NCI-H446 (cell line): ENCODE measurements around the gene GAD1.

ENCODE experiments used
- DNase-seq, 2 experiments: peaks; one replicate each; lab custom pipeline; 2025; lab: John Stamatoyannopoulos, UW

Gene GAD1

GRCh38 chr2:170845343-170845742 lies 28.7 kb downstream of the GAD1 start:
- no peak for DNase-seq

DNA sequence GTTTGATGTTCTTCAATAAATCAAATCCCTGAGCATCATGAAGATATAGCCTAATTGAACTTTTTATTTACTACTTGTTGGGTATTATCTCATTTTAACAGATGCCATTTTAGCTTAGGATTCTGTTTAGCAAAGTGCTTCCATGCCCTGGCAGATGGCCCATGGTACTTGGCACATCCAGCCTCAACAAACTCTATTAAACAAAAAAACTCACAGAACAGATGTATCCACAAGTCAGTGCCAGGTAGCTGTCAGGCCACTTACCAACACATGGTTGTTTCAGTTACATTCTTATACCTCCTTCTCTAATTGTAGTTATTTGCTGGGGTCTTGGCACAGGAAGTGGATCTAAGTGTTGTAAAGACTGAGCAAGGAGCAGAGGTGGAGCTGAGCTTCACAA lies 29.6 kb downstream of the GAD1 start:
- peak; percentile 37 to 82 for DNase-seq

- DNase-seq: no peak
These were observed 31.0 kb downstream of the GAD1 start for GRCh38 chr2:170847716-170848115.

- no peak for DNase-seq
These were observed 31.9 kb downstream of the GAD1 start for GRCh38 chr2:170848587-170848986.

GRCh38 chr2:170850251-170850650 lies 33.6 kb downstream of the GAD1 start:
- no peak for DNase-seq

DNA sequence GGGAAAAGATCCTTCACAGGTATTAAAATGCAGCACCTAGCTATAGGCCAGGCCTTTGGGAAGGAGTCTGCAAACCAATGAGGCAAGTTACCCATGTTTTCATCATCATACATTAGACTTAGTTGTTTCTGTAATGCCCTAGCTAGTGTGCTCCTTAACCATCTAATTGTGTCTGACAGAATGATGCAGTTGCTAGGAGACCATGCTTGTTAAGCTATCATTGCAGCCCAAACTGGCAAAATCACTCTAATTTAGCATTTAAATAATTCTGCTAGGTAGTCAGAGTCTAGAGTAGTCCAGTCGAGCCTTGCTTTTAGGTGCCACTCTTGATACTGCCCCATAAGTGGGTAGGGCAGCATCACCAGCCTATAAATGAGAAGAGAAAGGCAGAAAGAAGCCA lies 34.9 kb downstream of the GAD1 start:
- no peak for DNase-seq

- no peak for DNase-seq
These were observed 39.4 kb downstream of the GAD1 start for GRCh38 chr2:170856066-170856465.

DNA sequence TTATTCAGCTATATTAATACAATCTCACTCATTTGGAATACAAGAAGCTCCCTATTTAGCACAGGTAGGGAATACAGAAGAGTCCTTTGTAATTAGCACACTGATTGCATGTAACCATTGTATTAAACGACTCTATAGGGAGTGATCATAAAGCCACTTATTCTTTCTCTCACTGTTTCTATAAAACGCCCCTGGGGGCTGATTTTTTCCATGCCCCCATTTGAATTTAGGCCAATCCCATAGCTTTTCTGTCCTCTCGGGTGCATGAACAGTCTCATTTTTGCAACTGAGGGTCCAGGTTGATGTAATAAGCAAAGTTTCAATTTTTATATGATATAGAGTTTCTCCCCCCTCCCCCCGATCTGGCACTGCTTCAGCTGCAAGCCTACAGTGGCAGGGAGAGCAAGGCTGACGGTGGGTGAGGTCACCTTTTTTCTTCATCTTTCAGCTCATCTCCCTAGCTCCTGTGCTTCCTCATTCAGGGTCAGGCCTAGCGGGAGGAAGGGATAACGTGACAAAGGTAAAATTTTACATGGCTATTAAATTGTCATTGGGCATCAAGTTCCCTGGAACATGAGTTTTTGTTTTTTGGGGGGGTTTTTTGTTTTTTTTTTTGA lies 45.7 kb downstream of the GAD1 start:
- no peak for DNase-seq

GRCh38 chr2:170863087-170863486 lies 46.4 kb downstream of the GAD1 start:
- no peak for DNase-seq

DNA sequence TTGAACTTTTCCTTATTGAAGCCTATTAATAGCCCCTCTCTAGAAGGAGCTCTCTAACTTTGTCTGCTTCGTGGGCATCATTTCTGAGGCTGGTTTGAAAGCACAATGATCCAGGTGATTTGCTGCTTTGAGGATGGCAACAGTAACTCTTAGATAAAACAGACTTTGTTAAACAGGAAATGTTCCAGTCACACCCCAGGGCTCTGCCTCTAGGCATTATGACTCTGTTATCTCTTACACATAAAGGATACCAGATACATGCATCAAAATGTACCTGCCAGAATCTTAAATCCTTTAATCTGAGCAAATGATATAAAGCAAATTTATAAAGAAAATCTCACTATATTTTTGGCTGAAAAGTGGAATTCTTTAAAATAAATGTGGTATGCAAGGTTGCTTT lies 52.3 kb downstream of the GAD1 start:
- no peak for DNase-seq

- no peak for DNase-seq
These were observed 52.8 kb downstream of the GAD1 start for GRCh38 chr2:170869461-170869860.

GRCh38 chr2:170873035-170873692 lies 56.5 kb downstream of the GAD1 start:
- peak; percentile 17 to 71 for DNase-seq

GRCh38 chr2:170878066-170878465 lies 61.4 kb downstream of the GAD1 start:
- DNase-seq: no peak

DNA sequence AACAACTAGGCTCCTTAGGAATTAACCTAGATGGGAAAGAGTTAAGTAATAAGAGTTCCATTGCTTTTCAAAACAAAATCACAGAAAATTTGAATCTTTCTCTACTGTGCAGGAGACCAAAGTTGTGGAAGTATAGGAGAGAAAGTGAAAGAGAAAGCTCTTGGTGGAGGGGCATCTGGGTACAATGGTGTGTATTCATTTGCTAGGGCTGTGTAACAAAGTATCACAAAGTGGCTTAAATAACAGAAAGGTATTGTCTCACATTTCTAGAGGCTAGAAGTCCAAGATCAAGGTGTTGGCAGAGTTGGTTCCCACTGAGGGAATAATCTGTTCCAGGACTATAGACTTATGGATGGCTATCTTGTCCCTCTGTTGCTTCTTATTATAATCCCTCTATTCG lies 61.8 kb downstream of the GAD1 start:
- DNase-seq: no peak

- no peak for DNase-seq
These were observed 65.2 kb downstream of the GAD1 start for GRCh38 chr2:170881840-170882239.

GRCh38 chr2:170882758-170883157 lies 66.1 kb downstream of the GAD1 start:
- DNase-seq: no peak

- no peak for DNase-seq
These were observed 67.0 kb downstream of the GAD1 start for GRCh38 chr2:170883683-170884082.

DNA sequence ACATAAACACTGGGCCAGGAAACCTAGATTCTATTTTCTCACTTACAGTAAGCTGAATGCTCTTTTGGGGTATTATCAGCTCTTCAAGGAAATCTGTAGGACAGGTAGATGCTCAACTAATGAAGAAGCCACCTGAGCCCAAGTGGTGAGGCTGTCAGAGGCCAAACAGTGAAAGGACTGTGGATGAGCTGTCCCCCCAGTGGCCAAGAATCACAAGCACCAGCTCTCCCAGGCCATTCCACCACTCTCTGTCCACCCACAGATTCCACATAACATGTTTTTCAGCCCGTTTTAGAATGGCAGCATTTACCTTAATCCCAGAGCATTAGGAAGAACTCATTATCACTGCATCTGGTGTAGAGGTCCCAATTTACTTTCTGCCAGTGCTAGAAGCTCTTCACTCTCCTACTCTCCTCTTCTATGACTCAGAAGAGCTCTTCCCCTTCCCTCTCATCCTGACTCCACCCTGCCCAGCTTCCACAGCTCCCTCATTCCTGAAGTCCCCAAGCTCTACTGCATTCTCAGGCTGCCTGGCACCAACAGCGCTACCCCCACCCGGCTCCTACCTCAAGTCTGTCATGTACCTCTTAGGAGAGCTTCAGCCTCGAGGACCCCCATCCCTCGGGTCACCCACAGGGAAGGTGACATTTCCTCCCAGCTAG lies 68.6 kb downstream of the GAD1 start:
- DNase-seq: no peak

- no peak for DNase-seq
These were observed 69.7 kb downstream of the GAD1 start for GRCh38 chr2:170886386-170886785.

DNA sequence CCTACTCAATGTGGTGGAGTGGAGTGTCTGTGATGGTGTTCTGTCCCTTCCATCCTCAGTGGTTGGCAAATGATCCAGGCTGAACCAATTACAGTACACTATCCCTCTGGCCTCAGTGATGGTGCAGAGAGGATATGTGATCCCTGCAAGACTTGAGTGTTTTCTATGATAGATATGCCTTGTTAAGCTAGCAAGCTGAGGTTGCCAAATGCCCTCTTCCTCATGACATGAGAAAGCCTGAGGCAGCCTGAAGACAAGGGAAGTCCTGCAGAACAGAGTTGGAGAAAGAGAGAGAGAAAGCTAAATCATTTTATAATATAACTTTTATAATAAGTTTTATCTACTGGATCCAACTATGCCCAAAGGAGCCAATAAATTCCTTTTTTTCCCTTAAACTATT lies 70.8 kb downstream of the GAD1 start:
- DNase-seq: no peak

DNA sequence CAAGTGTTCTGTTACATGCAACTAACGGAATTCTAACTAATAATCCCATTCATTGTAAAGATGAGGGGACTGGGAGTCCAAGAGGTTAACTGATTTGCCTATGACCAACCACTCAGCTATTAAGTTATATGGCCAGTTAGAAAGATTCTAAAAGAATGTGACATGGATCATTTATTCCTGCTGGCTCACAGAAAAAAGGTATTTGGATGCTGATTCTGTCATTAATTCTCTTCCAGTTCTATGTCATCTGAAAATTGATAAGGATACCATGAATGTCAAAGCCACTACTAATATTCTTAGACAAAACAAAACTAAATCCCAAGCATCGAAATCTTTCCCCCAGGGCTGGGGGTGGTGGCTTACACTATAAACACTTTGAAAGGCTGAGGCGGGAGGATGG lies 71.2 kb downstream of the GAD1 start:
- no peak for DNase-seq

- no peak for DNase-seq
These were observed 75.2 kb downstream of the GAD1 start for GRCh38 chr2:170891893-170892292.

DNA sequence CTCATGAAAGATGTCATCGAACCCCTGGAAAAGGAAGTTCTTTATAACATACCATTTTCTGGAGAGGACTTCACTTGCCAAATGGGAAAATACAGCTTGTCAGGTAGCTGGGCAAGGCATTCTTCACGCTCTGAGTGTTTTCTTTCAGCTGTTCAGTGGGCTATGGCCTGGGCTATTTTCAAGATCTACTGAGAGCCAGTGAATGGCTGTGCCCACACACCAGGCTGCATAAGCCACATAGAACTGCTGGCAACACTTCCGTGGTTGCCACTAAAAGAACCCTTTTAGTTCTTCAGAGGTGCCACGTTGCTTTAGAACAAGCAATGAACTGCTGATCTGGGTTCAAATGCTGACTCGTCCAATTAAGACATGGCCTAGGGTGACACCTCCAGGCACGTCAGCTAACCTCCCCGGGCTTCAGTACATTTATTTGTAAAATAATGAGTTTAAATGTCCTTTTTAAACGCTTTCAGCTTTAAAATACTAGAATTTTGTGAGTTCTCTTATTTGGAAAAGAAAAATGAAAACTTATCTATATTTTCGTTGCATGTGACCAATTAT lies 75.8 kb downstream of the GAD1 start:
- DNase-seq: no peak
